SW 1271 (cell line): ENCODE measurements around the gene LENG9.
"Not testable (repeated sequence)": the region's sequence is repeated elsewhere in the genome, so short reads cannot be mapped to it uniquely, and the experiment has no call there.

ENCODE experiments used
- DNase-seq, 2 experiments: peaks; one replicate each; lab custom pipeline; 2025; lab: John Stamatoyannopoulos, UW

LENG9 gene

GRCh38 chr19:54478677-54479266 is 15.2 kb upstream of the LENG9 start:
- peak in 1 of 2 experiments; percentile 39 for DNase-seq

- no peak for DNase-seq
These were observed 14.1 kb upstream of the LENG9 start for GRCh38 chr19:54477650-54478049.

GRCh38 chr19:54475706-54476105 is 12.1 kb upstream of the LENG9 start:
- DNase-seq = no peak

GRCh38 chr19:54473892-54474372 is 10.4 kb upstream of the LENG9 start:
- DNase-seq = no peak

- no peak for DNase-seq
These were observed 9.7 kb upstream of the LENG9 start, which contains the start of gene CDC42EP5 for GRCh38 chr19:54473071-54473891. TSS of gene CDC42EP5 (minus strand) at chr19:54473296. CDS start at chr19:54465547, 7,749 bp downstream.

- no peak for DNase-seq
These were observed 7.6 kb upstream of the LENG9 start for GRCh38 chr19:54470991-54471782.

- no peak for DNase-seq
These were observed 6.8 kb upstream of the LENG9 start for GRCh38 chr19:54470276-54470887.

GRCh38 chr19:54469496-54469934 is 5.9 kb upstream of the LENG9 start:
- no peak for DNase-seq

- not testable (repeated sequence) for DNase-seq
These were observed 2.5 kb upstream of the LENG9 start for GRCh38 chr19:54466110-54466480.

GRCh38 chr19:54465426-54466109 is 2.0 kb upstream of the LENG9 start:
- no peak for DNase-seq

- DNase-seq = peak in 1 of 2 experiments; percentile 84
These were observed 1.2 kb upstream of the LENG9 start for GRCh38 chr19:54464630-54465425.

- peak; percentile 62 to 86 for DNase-seq
These were observed 559 bp upstream of the LENG9 start for GRCh38 chr19:54464044-54464629.

GRCh38 chr19:54462655-54463530 is 685 bp downstream of the LENG9 start:
- peak; percentile 30 to 51 for DNase-seq

GRCh38 chr19:54462047-54462654 is 1.4 kb downstream of the LENG9 start:
- DNase-seq = no peak

GRCh38 chr19:54461613-54462012 is 2.0 kb downstream of the LENG9 start:
- no peak for DNase-seq

GRCh38 chr19:54461210-54461609 is 2.4 kb downstream of the LENG9 start:
- no peak for DNase-seq

- DNase-seq = no peak
These were observed 3.2 kb downstream of the LENG9 start for GRCh38 chr19:54460230-54461005.
